IMR-90 (cell line): ENCODE data around the gene C15orf40. TPM values are rescaled to one million over a fixed set of nuclear protein-coding genes. Genes with fewer than 3 reads are reported as not detected.

Experiments
- ATAC-seq: fragments of 200-7000 bp; cut with Tn5 transposase; 2 replicates; pipeline ENCODE4 v1.9.1; 2020; ENCODE audit warnings: low read depth, mild to moderate bottlenecking, moderate library complexity
- BruUV-seq: library from RNA; stranded (reverse); fragments of 400-500 nt; replicated peaks from 2 replicates; lab custom pipeline; 2021; lab: Mats Ljungman, UMichigan
- CTCF ChIA-PET: fragments of 300-600 bp; formaldehyde crosslinking; extraction: SDS; loops from one replicate; lab custom pipeline; 2021; ENCODE audit warnings: antibody characterized with exemption; lab: Yijun Ruan, JAX
- POLR2A ChIA-PET: fragments of 300-600 bp; sonication (Branson Sonifier 250); formaldehyde crosslinking; loops from one replicate; lab custom pipeline; 2022; ENCODE audit warnings: antibody characterized with exemption; ENCODE audit not compliant: unreplicated experiment; lab: Charles Lee
- DNase-seq: peaks from one replicate; pipeline ENCODE4 v3.0.0; 2013
- H2AFZ ChIP-seq: replicated peaks from 2 replicates; pipeline ENCODE3; 2013; ENCODE audit warnings: low read length, mild to moderate bottlenecking; ENCODE audit not compliant: poor library complexity
- H2AK5ac ChIP-seq: 2 replicates; pipeline ENCODE4 v1.6.1; 2013; ENCODE audit warnings: low read depth, low read length, inconsistent platforms
- H2AK9ac ChIP-seq: replicated peaks from 2 replicates; pipeline ENCODE3; 2013; ENCODE audit warnings: mild to moderate bottlenecking, low read depth, low read length, moderate library complexity; ENCODE audit not compliant: poor library complexity
- H2BK120ac ChIP-seq: 2 replicates; pipeline ENCODE4 v1.6.1; 2013; ENCODE audit warnings: low read depth, low read length, inconsistent platforms
- H2BK15ac ChIP-seq: 3 replicates; pipeline ENCODE4 v1.6.1; 2013; ENCODE audit warnings: low read depth, low read length, inconsistent platforms
- H2BK20ac ChIP-seq: 2 replicates; pipeline ENCODE4 v1.6.1; 2013; ENCODE audit warnings: low read depth, mild to moderate bottlenecking, inconsistent platforms, low read length, moderate library complexity
- H2BK5ac ChIP-seq: 2 replicates; pipeline ENCODE4 v1.6.1; 2013; ENCODE audit warnings: mild to moderate bottlenecking, low read depth, low read length, inconsistent platforms; ENCODE audit not compliant: poor library complexity, severe bottlenecking
- H3K14ac ChIP-seq: replicated peaks from 2 replicates; pipeline ENCODE4 v1.6.1; 2013; ENCODE audit warnings: low read depth, low read length, inconsistent platforms
- H3K18ac ChIP-seq: 2 replicates; pipeline ENCODE4 v1.6.1; 2013; ENCODE audit warnings: low read depth, low read length, control low read depth
- H3K23ac ChIP-seq: 2 replicates; pipeline ENCODE4 v1.6.1; 2013; ENCODE audit warnings: low read depth, low read length, inconsistent platforms
- H3K27ac ChIP-seq: 2 replicates; pipeline ENCODE4 v1.5.1; 2013; ENCODE audit warnings: mild to moderate bottlenecking, control low read depth, low read length; ENCODE audit not compliant: insufficient read depth
- H3K27me3 ChIP-seq: 2 replicates; pipeline ENCODE4 v1.6.1; 2013; ENCODE audit warnings: low read length; ENCODE audit not compliant: control insufficient read depth, insufficient read depth
- H3K36me3 ChIP-seq: 2 replicates; pipeline ENCODE4 v1.6.1; 2013; ENCODE audit warnings: low read length, mixed read lengths; ENCODE audit not compliant: control insufficient read depth, insufficient read depth
- H3K4ac ChIP-seq: 2 replicates; pipeline ENCODE4 v1.6.1; 2013; ENCODE audit warnings: low read depth, low read length, inconsistent platforms
- H3K4me1 ChIP-seq: 2 replicates; pipeline ENCODE4 v1.6.1; 2013; ENCODE audit warnings: low read length, mixed read lengths; ENCODE audit not compliant: control insufficient read depth, insufficient read depth
- H3K4me2 ChIP-seq: 2 replicates; pipeline ENCODE4 v1.6.1; 2013; ENCODE audit warnings: low read depth, mild to moderate bottlenecking, control low read depth, low read length, moderate library complexity
- H3K4me3 ChIP-seq: 2 replicates; pipeline ENCODE4 v1.5.1; 2013; ENCODE audit warnings: low read depth, mild to moderate bottlenecking, control low read depth, low read length, moderate library complexity; ENCODE audit not compliant: insufficient read depth
- H3K56ac ChIP-seq: 2 replicates; pipeline ENCODE4 v1.6.1; 2013; ENCODE audit warnings: low read length, inconsistent platforms; ENCODE audit not compliant: insufficient read depth; ENCODE audit errors: extremely low read depth
- H3K79me1 ChIP-seq, 2 experiments: 2 replicates each; pipeline ENCODE4 v1.6.1; 2013; ENCODE audit warnings: low read length in 2 of 2, inconsistent platforms in 1 of 2, low read depth in 1 of 2
- H3K9ac ChIP-seq: 2 replicates; pipeline ENCODE4 v1.6.1; 2013; ENCODE audit warnings: low read depth, low read length, control low read depth
- H3K9me1 ChIP-seq: 2 replicates; pipeline ENCODE4 v1.6.1; 2013; ENCODE audit warnings: low read length, inconsistent platforms; ENCODE audit not compliant: insufficient read depth
- H3K9me3 ChIP-seq: 2 replicates; pipeline ENCODE4 v1.6.1; 2013; ENCODE audit warnings: low read length; ENCODE audit not compliant: control insufficient read depth, insufficient read depth
- H4K20me1 ChIP-seq: 2 replicates; pipeline ENCODE4 v1.6.1; 2013; ENCODE audit warnings: low read length, inconsistent platforms; ENCODE audit not compliant: insufficient read depth
- H4K5ac ChIP-seq: 2 replicates; pipeline ENCODE4 v1.6.1; 2013; ENCODE audit warnings: mild to moderate bottlenecking, low read depth, low read length, control low read depth
- H4K8ac ChIP-seq, 2 experiments: 2 replicates each; pipeline ENCODE4 v1.6.1; 2013; ENCODE audit warnings: low read depth in 2 of 2, low read length in 2 of 2, control low read depth in 1 of 2, inconsistent platforms in 1 of 2
- H4K91ac ChIP-seq: 2 replicates; pipeline ENCODE4 v1.6.1; 2013; ENCODE audit warnings: low read depth, low read length, inconsistent platforms; ENCODE audit not compliant: insufficient read depth
- BHLHE40 ChIP-seq: fragments of 150-350 bp; IDR thresholded peaks from 2 replicates; pipeline ENCODE4 v1.6.1; 2016; ENCODE audit warnings: mild to moderate bottlenecking, low read depth, low read length
- CEBPB ChIP-seq: IDR thresholded peaks from 2 replicates; pipeline ENCODE4 v1.6.1; 2012; ENCODE audit warnings: low read depth, low read length, improper control_type of control experiment
- FOS ChIP-seq: fragments of 150-350 bp; IDR thresholded peaks from 2 replicates; pipeline ENCODE4 v1.6.1; 2016; ENCODE audit warnings: low read depth, low read length
- MAFK ChIP-seq: IDR thresholded peaks from 2 replicates; pipeline ENCODE4 v1.6.1; 2012; ENCODE audit warnings: low read depth, low read length, improper control_type of control experiment
- MXI1 ChIP-seq: IDR thresholded peaks from 2 replicates; pipeline ENCODE4 v1.6.1; 2012; ENCODE audit warnings: low read depth, mild to moderate bottlenecking, low read length, moderate library complexity, borderline replicate concordance
- NFE2L2 ChIP-seq: fragments of 150-350 bp; IDR thresholded peaks from 2 replicates; pipeline ENCODE4 v1.6.1; 2016; ENCODE audit warnings: low read depth, mild to moderate bottlenecking, low read length
- RFX5 ChIP-seq: IDR thresholded peaks from 2 replicates; pipeline ENCODE4 v1.8.0; 2012; ENCODE audit warnings: low read depth, mild to moderate bottlenecking, low read length, moderate library complexity
- USF2 ChIP-seq: fragments of 150-350 bp; IDR thresholded peaks from 2 replicates; pipeline ENCODE4 v1.6.1; 2017; ENCODE audit warnings: mild to moderate bottlenecking, antibody characterized with exemption, low read length, low read depth
- WGBS, 2 experiments: methylation state at CpG; one replicate each; pipeline versions ENCODE4 v1.1.5 to v1.1.7; 2013; ENCODE audit warnings: missing lambda C conversion rate in 2 of 2; ENCODE audit not compliant: insufficient read length in 1 of 2; ENCODE audit errors: extremely low coverage in 2 of 2; 5-methylcytosine and 5-hydroxymethylcytosine counted together
- dilution Hi-C: fragments of 300-500 bp; cut with HindIII; formaldehyde crosslinking; loops from one replicate; pipeline ENCODE4 v1.14.3; 2018; ENCODE audit warnings: low sequenced_read_pairs; ENCODE audit not compliant: unreplicated experiment
- in situ Hi-C: fragments of 300-500 bp; cut with MboI; formaldehyde crosslinking; loops from 3 replicates; pipeline ENCODE4 v1.14.3; 2019; ENCODE audit warnings: low sequenced_read_pairs, inconsistent platforms, mixed read lengths
- intact Hi-C: fragments of 100-400 bp; cut with micrococcal nuclease; formaldehyde crosslinking; loops from 2 replicates; pipeline ENCODE4 v1.10.0; 2022
- polyA plus RNA-seq, 3 experiments: library from polyadenylated mRNA; depleted of rRNA; stranded (reverse); fragments of >200 nt; gene quantifications; 2 replicates each; pipeline ENCODE4 v1.2.3, GENCODE V29; 2012; ENCODE audit warnings: low replicate concordance in 1 of 3
- total RNA-seq: library from RNA; depleted of rRNA; stranded (reverse); fragments of >200 nt; gene quantifications from 2 replicates; pipeline ENCODE4 v1.2.3, GENCODE V29; 2012
- TF ChIP-seq, protein P1 (sequence below): fragments of 150-350 bp; IDR thresholded peaks from 2 replicates; pipeline ENCODE4 v1.6.1; 2016; ENCODE audit warnings: low read depth, mild to moderate bottlenecking, low read length, moderate library complexity, borderline replicate concordance

Gene C15orf40
- total and polyA plus RNA-seq, 2 of the 4 experiments (the other 2 are of a cell fraction): 7.0 to 10.7 TPM

DNA sequence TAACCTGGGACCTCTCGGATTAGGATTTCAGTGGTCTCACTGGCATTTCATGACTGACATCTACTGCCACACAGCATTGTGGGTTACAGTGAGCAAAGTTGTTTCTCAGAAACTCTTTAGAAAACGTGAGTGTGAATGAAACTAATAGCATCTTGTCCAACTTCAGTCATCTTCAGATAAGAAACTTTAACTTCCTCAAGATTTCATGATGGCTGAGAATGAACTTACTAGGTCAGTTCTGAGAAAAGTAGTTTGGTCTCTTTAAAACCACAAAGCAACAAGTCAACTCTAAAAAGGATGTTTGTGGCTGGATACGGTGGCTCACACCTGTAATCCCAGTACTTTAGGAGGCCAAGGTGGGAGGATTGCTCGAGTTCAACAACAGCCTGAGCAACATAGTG, 44.8 kb downstream of the C15orf40 start:
- Histone ChIP-seq H2AK5ac (no peak overlapping the region), H3K14ac (no peak overlapping the region), H2BK20ac (no peak overlapping the region), H3K18ac (no peak overlapping the region), H2BK120ac (no peak overlapping the region), H3K56ac (no peak overlapping the region), H4K20me1 (no peaks in the 10 kb centered on the region), H3K9me3 (no peaks in the 10 kb centered on the region), H2AK9ac (no peak overlapping the region), H3K23ac (no peak overlapping the region), H3K9me1 (no peaks in the 10 kb centered on the region), H3K4me2 (no peak overlapping the region), H4K91ac (no peak overlapping the region), H3K27ac (no peak overlapping the region), H3K9ac (no peak overlapping the region), H3K4me1 (no peaks in the 10 kb centered on the region), H4K5ac (no peak overlapping the region), H3K4me3 (no peak overlapping the region), H4K8ac (no peak overlapping the region), H2BK5ac (no peak overlapping the region), H3K27me3 (no peaks in the 10 kb centered on the region; the same call in 1 of the 2 replicates), H3K79me1 (no peaks in the 10 kb centered on the region), H2AFZ (no peak overlapping the region), H3K36me3 (no peaks in the 10 kb centered on the region), H3K4ac (no peak overlapping the region), H2BK15ac (no peak overlapping the region)
- WGBS, 2 experiments: no CpG with 5 or more reads among the region's 4 CpGs
- no TSS peak for BruUV-seq
- ChIA-PET CTCF (no interaction called here), POLR2A (no interaction called here)
- dilution Hi-C loops (no loop called here), in situ Hi-C loops (no loop called here), intact Hi-C loops (no loop called here)
- DNase-seq (no peak), ATAC-seq (no peak)
- TF ChIP-seq, protein P1, sequence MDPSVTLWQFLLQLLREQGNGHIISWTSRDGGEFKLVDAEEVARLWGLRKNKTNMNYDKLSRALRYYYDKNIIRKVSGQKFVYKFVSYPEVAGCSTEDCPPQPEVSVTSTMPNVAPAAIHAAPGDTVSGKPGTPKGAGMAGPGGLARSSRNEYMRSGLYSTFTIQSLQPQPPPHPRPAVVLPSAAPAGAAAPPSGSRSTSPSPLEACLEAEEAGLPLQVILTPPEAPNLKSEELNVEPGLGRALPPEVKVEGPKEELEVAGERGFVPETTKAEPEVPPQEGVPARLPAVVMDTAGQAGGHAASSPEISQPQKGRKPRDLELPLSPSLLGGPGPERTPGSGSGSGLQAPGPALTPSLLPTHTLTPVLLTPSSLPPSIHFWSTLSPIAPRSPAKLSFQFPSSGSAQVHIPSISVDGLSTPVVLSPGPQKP: no peak
- no peak for TF ChIP-seq RFX5
- no peak for TF ChIP-seq MXI1
- no peak for TF ChIP-seq USF2
- no peak for TF ChIP-seq BHLHE40
- TF ChIP-seq FOS: no peak
- no peak for TF ChIP-seq MAFK
- no peak for TF ChIP-seq CEBPB
- no peak for TF ChIP-seq NFE2L2
